Loucy (cell line): ENCODE results near the gene LUZP4.

ENCODE experiments used
- CTCF ChIP-seq: fragments of 200-600 bp; sonication (generic); conservative IDR thresholded peaks from 2 replicates; pipeline ENCODE4 v1.5.1; 2014; ENCODE audit warnings: mild to moderate bottlenecking, antibody characterized with exemption, low read length
- EZH2phosphoT487 ChIP-seq: fragments of 200-600 bp; IDR thresholded peaks from 2 replicates; pipeline ENCODE4 v1.6.1; 2018; ENCODE audit warnings: antibody characterized with exemption, mild to moderate bottlenecking, moderate library complexity, borderline replicate concordance

GRCh38 chrX:115332832-115333231 lies 43.3 kb downstream of the LUZP4 start:
- TF ChIP-seq CTCF (no peak), EZH2phosphoT487 (no peak)
